B cell (primary cell): Measurements from ENCODE around the gene BSND. TPM values are rescaled to one million over a fixed set of nuclear protein-coding genes. Genes with fewer than 3 reads are reported as not detected.

Experiments used
- ATAC-seq: fragments of 200-7000 bp; cut with Tn5 transposase; one replicate; pipeline ENCODE4 v1.10.0; 2021; ENCODE audit warnings: low read depth, mild to moderate bottlenecking, moderate number of reproducible peaks, moderate library complexity
- CTCF ChIA-PET: fragments of 350-600 bp; sonication (Branson Sonifier 250); formaldehyde crosslinking; loops from one replicate; lab custom pipeline; 2021; ENCODE audit warnings: antibody characterized with exemption, inconsistent platforms; lab: Charles Lee
- POLR2A ChIA-PET: fragments of 350-600 bp; sonication (Branson Sonifier 250); formaldehyde crosslinking; loops from one replicate; lab custom pipeline; 2021; ENCODE audit warnings: antibody characterized with exemption; lab: Charles Lee
- DNase-seq: peaks from one replicate; pipeline ENCODE4 v3.0.0; 2013
- H2AFZ ChIP-seq: 2 replicates; pipeline ENCODE4 v1.6.1; 2012; ENCODE audit warnings: mild to moderate bottlenecking, low read depth, low read length; ENCODE audit not compliant: insufficient read depth, poor library complexity, severe bottlenecking
- H3K27ac ChIP-seq, 2 donors: 1 replicate in 1 of 2; 2 replicates in 1 of 2; pipeline ENCODE4 v1.5.1; 2012 to 2013; ENCODE audit warnings: low read length in 2 of 2, mild to moderate bottlenecking in 2 of 2, moderate library complexity in 1 of 2
- H3K27me3 ChIP-seq, 4 experiments: fragments of 200-600 bp in 1 of 4; sonication (generic) in 1 of 4; replicated peaks in 1 of 4; 1 replicate in 2 of 4; 2 replicates in 2 of 4; pipeline versions ENCODE4 v1.6.1 to v1.7.0; 2013 to 2016; ENCODE audit warnings: low read length in 3 of 4, mild to moderate bottlenecking in 2 of 4, mixed read lengths in 1 of 4, moderate library complexity in 1 of 4; ENCODE audit not compliant: insufficient read depth in 4 of 4, control insufficient read depth in 3 of 4; ENCODE audit errors: control extremely low read depth in 1 of 4
- H3K36me3 ChIP-seq, 2 experiments: replicated peaks in 1 of 2; 1 replicate in 1 of 2; 2 replicates in 1 of 2; pipeline versions ENCODE4 v1.6.1 to v1.7.1; 2013; ENCODE audit warnings: low read length in 1 of 2; ENCODE audit not compliant: insufficient read depth in 2 of 2, control insufficient read depth in 1 of 2; ENCODE audit errors: control extremely low read depth in 1 of 2, extremely low read depth in 1 of 2
- H3K4me1 ChIP-seq, 2 donors: fragments of 200-600 bp in 1 of 2; sonication (generic) in 1 of 2; 1 replicate in 1 of 2; 2 replicates in 1 of 2; pipeline versions ENCODE4 v1.5.1 to v1.6.1; 2013 to 2017; ENCODE audit warnings: low read length in 2 of 2; ENCODE audit not compliant: control insufficient read depth in 2 of 2, insufficient read depth in 2 of 2
- H3K4me2 ChIP-seq: replicated peaks from 2 replicates; pipeline ENCODE3; 2012; ENCODE audit warnings: mild to moderate bottlenecking, low read depth, low read length; ENCODE audit not compliant: poor library complexity, severe bottlenecking
- H3K4me3 ChIP-seq, 5 experiments: fragments of 200-600 bp in 1 of 5; sonication (generic) in 1 of 5; 1 replicate in 3 of 5; 2 replicates in 2 of 5; pipeline versions ENCODE4 v1.5.1 to v1.7.0; 2011 to 2016; ENCODE audit warnings: low read length in 4 of 5, mild to moderate bottlenecking in 4 of 5, low read depth in 2 of 5, control low read depth in 1 of 5, moderate library complexity in 1 of 5; ENCODE audit not compliant: insufficient read depth in 1 of 5; ENCODE audit errors: control extremely low read depth in 1 of 5, extremely low read depth in 1 of 5
- H3K79me2 ChIP-seq: fragments of 200-600 bp; sonication (generic); one replicate; pipeline ENCODE4 v1.6.0; 2016; ENCODE audit warnings: low read length; ENCODE audit not compliant: control insufficient read depth, insufficient read depth
- H3K9ac ChIP-seq: fragments of 200-600 bp; sonication (generic); 2 replicates; pipeline ENCODE4 v1.6.1; 2017; ENCODE audit warnings: mild to moderate bottlenecking, low read length, moderate library complexity
- H3K9me3 ChIP-seq, 3 donors: one replicate each; pipeline versions ENCODE4 v1.6.1 to v1.7.1; 2013; ENCODE audit warnings: low read length in 2 of 3; ENCODE audit not compliant: control insufficient read depth in 2 of 3, insufficient read depth in 1 of 3; ENCODE audit errors: control extremely low read depth in 1 of 3
- H4K20me1 ChIP-seq: 2 replicates; pipeline ENCODE4 v1.6.0; 2012; ENCODE audit warnings: mild to moderate bottlenecking, low read length; ENCODE audit not compliant: insufficient read depth, control insufficient read depth, poor library complexity, severe bottlenecking
- H3K27ac Mint-ChIP-seq: one replicate; pipeline ENCODE4 v1.8.0; 2021; ENCODE audit warnings: mixed read lengths
- H3K27me3 Mint-ChIP-seq: one replicate; pipeline ENCODE4 v1.8.0; 2021; ENCODE audit warnings: mixed read lengths
- H3K4me1 Mint-ChIP-seq: one replicate; pipeline ENCODE4 v1.8.0; 2021; ENCODE audit warnings: mixed read lengths
- H3K4me3 Mint-ChIP-seq: one replicate; pipeline ENCODE4 v1.8.0; 2021; ENCODE audit warnings: mixed read lengths
- H3K9me3 Mint-ChIP-seq: one replicate; pipeline ENCODE4 v1.8.0; 2022; ENCODE audit warnings: mixed read lengths; ENCODE audit not compliant: insufficient read depth
- CTCF ChIP-seq: fragments of 200-600 bp; IDR thresholded peaks from one replicate; pipeline ENCODE4 v1.8.0; 2022; ENCODE audit warnings: antibody characterized with exemption, mild to moderate bottlenecking
- EZH2 ChIP-seq: IDR thresholded peaks from 2 replicates; pipeline ENCODE4 v1.6.1; 2012; ENCODE audit warnings: borderline replicate concordance, low read depth, mild to moderate bottlenecking, moderate library complexity, low read length; ENCODE audit not compliant: insufficient read depth, poor library complexity, severe bottlenecking
- WGBS: methylation state at CpG from one replicate; pipeline ENCODE4 v1.1.5; 2013; ENCODE audit warnings: missing lambda C conversion rate; ENCODE audit not compliant: insufficient coverage; 5-methylcytosine and 5-hydroxymethylcytosine counted together
- intact Hi-C: fragments of 100-400 bp; cut with micrococcal nuclease; formaldehyde crosslinking; loops from one replicate; pipeline ENCODE4 v1.10.0; 2022
- polyA plus RNA-seq: library from polyadenylated mRNA; depleted of rRNA; stranded (reverse); fragments of >200 nt; gene quantifications from 2 replicates; pipeline ENCODE4 v1.2.3, GENCODE V29; 2012
- total RNA-seq, 2 donors: library from RNA; stranded (reverse); fragments of 120-200 nt in 1 of 2; gene quantifications; 1 replicate in 1 of 2; 2 replicates in 1 of 2; pipeline versions ENCODE4 v1.2.3 to v1.2.4, GENCODE V29; 2013 to 2022

The BSND gene
- total and polyA plus RNA-seq, 2 donors (not counting 1 experiment from before 2014, with no cell fraction given), result not detected

GRCh38 chr1:55045430-55045829 is 46.7 kb downstream of the BSND start:
- H3K4me2 ChIP-seq, result no peak overlapping the region
- intact Hi-C loops, result no loop called here
- no peaks in the 10 kb centered on the region for H3K4me1 Mint-ChIP-seq
- CTCF ChIA-PET, result no interaction called here
- no peaks in the 10 kb centered on the region for H3K36me3 ChIP-seq
- no peak overlapping the region for H3K27ac Mint-ChIP-seq
- H3K9me3 ChIP-seq, result no peaks in the 10 kb centered on the region
- H3K27me3 Mint-ChIP-seq, result peaks cover 27% of the 10 kb centered on the region
- 94% methylated on average over 5 of the region's 10 CpGs for WGBS
- ATAC-seq, result no peak
- POLR2A ChIA-PET, result interaction anchor here (0.6 kb wide), 1 partner anchor 425 kb away, joined by 3 read pairs; no protein-coding TSS in a partner anchor
- no peaks in the 10 kb centered on the region for H4K20me1 ChIP-seq
- H3K9ac ChIP-seq, result no peak overlapping the region
- H3K4me3 ChIP-seq, result no peak overlapping the region
- H3K79me2 ChIP-seq, result no peaks in the 10 kb centered on the region
- H3K9me3 Mint-ChIP-seq, result no peaks in the 10 kb centered on the region
- no peak overlapping the region for H3K4me3 Mint-ChIP-seq
- no peak for DNase-seq
- TF ChIP-seq EZH2 (no peak), CTCF (no peak)
- no peak overlapping the region for H3K27ac ChIP-seq
- no peak overlapping the region for H2AFZ ChIP-seq
- peaks cover 0 to 5% (median 2%) of the 10 kb centered on the region in 4 experiments for H3K27me3 ChIP-seq
- H3K4me1 ChIP-seq, result no peaks in the 10 kb centered on the region

- Histone ChIP-seq H3K4me3 (no peak overlapping the region), H3K9me3 (no peaks in the 10 kb centered on the region), H3K4me2 (no peak overlapping the region), H4K20me1 (no peaks in the 10 kb centered on the region), H2AFZ (no peak overlapping the region), H3K27me3 (peaks cover 0 to 3% (median 0%) of the 10 kb centered on the region in 4 experiments), H3K27ac (no peak overlapping the region), H3K4me1 (no peaks in the 10 kb centered on the region), H3K9ac (no peak overlapping the region), H3K79me2 (no peaks in the 10 kb centered on the region), H3K36me3 (no peaks in the 10 kb centered on the region)
- POLR2A ChIA-PET, result no interaction called here
- intact Hi-C loops, result no loop called here
- H3K27ac Mint-ChIP-seq, result no peak overlapping the region
- TF ChIP-seq EZH2 (no peak), CTCF (no peak)
- peaks cover 23% of the 10 kb centered on the region for H3K27me3 Mint-ChIP-seq
- ATAC-seq, result no peak
- no peak overlapping the region for H3K4me3 Mint-ChIP-seq
- H3K9me3 Mint-ChIP-seq, result no peaks in the 10 kb centered on the region
- no peaks in the 10 kb centered on the region for H3K4me1 Mint-ChIP-seq
- DNase-seq, result no peak
- 89% methylated on average over 4 of the region's 4 CpGs for WGBS
- CTCF ChIA-PET, result no interaction called here
Observed at GRCh38 chr1:55046871-55047270, 48.1 kb downstream of the BSND start.
